Hepatic stellate cell (primary cell): ENCODE data around the gene PDLIM5.

Experiments
- DNase-seq: peaks from one replicate; pipeline ENCODE4 v3.0.0; 2011; ENCODE audit warnings: low spot score

PDLIM5 gene

GRCh38 chr4:94426783-94427182 lies 25.0 kb upstream of the PDLIM5 start:
- no peak for DNase-seq

GRCh38 chr4:94428884-94429283 lies 22.9 kb upstream of the PDLIM5 start:
- no peak for DNase-seq

GRCh38 chr4:94430406-94430805 lies 21.3 kb upstream of the PDLIM5 start:
- DNase-seq: no peak

GRCh38 chr4:94431388-94431787 lies 20.4 kb upstream of the PDLIM5 start:
- no peak for DNase-seq

- DNase-seq: no peak
These were observed 17.2 kb upstream of the PDLIM5 start for GRCh38 chr4:94434505-94434904.

GRCh38 chr4:94435874-94436273 lies 15.9 kb upstream of the PDLIM5 start:
- DNase-seq: no peak

- no peak for DNase-seq
These were observed 15.2 kb upstream of the PDLIM5 start for GRCh38 chr4:94436512-94436911.

- no peak for DNase-seq
These were observed 12.1 kb upstream of the PDLIM5 start for GRCh38 chr4:94439606-94440005.

- DNase-seq: no peak
These were observed 9.9 kb upstream of the PDLIM5 start for GRCh38 chr4:94441838-94442237.

- no peak for DNase-seq
These were observed 9.5 kb upstream of the PDLIM5 start for GRCh38 chr4:94442251-94442650.

GRCh38 chr4:94446386-94446785 lies 5.4 kb upstream of the PDLIM5 start:
- DNase-seq: no peak

- no peak for DNase-seq
These were observed 3.9 kb upstream of the PDLIM5 start for GRCh38 chr4:94447754-94448411.

- no peak for DNase-seq
These were observed 2.8 kb upstream of the PDLIM5 start for GRCh38 chr4:94448815-94449375.

GRCh38 chr4:94451051-94451694 lies 569 bp upstream of the PDLIM5 start:
- DNase-seq: no peak

GRCh38 chr4:94452476-94453371 lies 982 bp downstream of the PDLIM5 start:
- DNase-seq: peak; percentile 58

- no peak for DNase-seq
These were observed 1.7 kb downstream of the PDLIM5 start for GRCh38 chr4:94453391-94453963.

- DNase-seq: no peak
These were observed 2.7 kb downstream of the PDLIM5 start for GRCh38 chr4:94454405-94454804.

GRCh38 chr4:94455081-94455480 lies 3.3 kb downstream of the PDLIM5 start:
- peak; percentile 51 for DNase-seq

GRCh38 chr4:94457692-94458106 lies 6.0 kb downstream of the PDLIM5 start:
- no peak for DNase-seq

GRCh38 chr4:94458682-94459081 lies 6.9 kb downstream of the PDLIM5 start:
- no peak for DNase-seq

- no peak for DNase-seq
These were observed 7.9 kb downstream of the PDLIM5 start for GRCh38 chr4:94459462-94460161.

- no peak for DNase-seq
These were observed 9.8 kb downstream of the PDLIM5 start for GRCh38 chr4:94461506-94461905.
